ENCODE measurements around the gene AEN.

DNA sequence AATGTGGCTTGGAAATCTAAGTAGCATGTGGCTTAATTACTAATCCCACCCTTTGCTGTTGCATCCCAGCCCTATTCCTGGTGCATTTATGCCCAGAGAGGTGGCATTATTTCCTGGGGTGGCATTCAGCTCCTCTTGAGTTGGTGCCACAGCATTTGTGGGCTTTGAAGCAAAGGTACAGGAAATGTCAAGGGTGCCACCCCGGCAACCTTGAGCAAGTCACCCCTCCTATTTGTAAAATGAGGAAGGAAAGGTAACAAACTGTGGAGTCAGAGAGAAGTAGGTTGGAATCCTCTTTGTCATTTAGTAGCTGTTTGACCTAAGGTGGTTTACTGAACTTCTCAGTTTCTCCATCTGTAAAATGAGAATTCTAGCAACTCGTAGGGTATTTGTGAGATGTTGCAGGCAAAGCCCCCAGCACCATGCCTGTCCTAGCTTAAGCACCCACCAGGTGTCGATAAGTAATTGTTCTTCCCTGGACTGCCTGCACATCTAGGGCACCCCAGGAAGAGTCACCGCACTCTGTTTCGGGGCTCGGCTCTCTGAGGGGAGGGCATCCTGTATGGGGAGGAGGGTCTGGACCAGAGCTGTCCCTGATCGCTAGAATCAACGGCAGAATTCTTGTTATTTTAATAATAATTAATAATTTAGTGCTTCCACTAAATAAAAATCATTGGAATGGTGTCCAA, 34.8 kb downstream of the AEN start:
- TF ChIP-seq, protein P1, sequence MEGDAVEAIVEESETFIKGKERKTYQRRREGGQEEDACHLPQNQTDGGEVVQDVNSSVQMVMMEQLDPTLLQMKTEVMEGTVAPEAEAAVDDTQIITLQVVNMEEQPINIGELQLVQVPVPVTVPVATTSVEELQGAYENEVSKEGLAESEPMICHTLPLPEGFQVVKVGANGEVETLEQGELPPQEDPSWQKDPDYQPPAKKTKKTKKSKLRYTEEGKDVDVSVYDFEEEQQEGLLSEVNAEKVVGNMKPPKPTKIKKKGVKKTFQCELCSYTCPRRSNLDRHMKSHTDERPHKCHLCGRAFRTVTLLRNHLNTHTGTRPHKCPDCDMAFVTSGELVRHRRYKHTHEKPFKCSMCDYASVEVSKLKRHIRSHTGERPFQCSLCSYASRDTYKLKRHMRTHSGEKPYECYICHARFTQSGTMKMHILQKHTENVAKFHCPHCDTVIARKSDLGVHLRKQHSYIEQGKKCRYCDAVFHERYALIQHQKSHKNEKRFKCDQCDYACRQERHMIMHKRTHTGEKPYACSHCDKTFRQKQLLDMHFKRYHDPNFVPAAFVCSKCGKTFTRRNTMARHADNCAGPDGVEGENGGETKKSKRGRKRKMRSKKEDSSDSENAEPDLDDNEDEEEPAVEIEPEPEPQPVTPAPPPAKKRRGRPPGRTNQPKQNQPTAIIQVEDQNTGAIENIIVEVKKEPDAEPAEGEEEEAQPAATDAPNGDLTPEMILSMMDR (IDR thresholded peaks at IDR 0.05; ENCODE audit: low read depth, low read length) = no peak
- TF ChIP-seq MAX (IDR thresholded peaks at IDR 0.05; ENCODE audit: low read depth, low read length) = no peak
- TF ChIP-seq POLR2A (IDR thresholded peaks at IDR 0.05; ENCODE audit: extremely low read depth, insufficient read length) = no peak
- no peak for TF ChIP-seq MYC (IDR thresholded peaks at IDR 0.05; ENCODE audit: low read depth, low read length)
